ENCODE results near the gene SCGB3A2. TPM values are rescaled to one million over a fixed set of nuclear protein-coding genes. Genes with fewer than 3 reads are reported as not detected.

The SCGB3A2 gene
- polyA plus RNA-seq, 1 of the 3 experiments (the other 2 are of a cell fraction) = not detected

DNA sequence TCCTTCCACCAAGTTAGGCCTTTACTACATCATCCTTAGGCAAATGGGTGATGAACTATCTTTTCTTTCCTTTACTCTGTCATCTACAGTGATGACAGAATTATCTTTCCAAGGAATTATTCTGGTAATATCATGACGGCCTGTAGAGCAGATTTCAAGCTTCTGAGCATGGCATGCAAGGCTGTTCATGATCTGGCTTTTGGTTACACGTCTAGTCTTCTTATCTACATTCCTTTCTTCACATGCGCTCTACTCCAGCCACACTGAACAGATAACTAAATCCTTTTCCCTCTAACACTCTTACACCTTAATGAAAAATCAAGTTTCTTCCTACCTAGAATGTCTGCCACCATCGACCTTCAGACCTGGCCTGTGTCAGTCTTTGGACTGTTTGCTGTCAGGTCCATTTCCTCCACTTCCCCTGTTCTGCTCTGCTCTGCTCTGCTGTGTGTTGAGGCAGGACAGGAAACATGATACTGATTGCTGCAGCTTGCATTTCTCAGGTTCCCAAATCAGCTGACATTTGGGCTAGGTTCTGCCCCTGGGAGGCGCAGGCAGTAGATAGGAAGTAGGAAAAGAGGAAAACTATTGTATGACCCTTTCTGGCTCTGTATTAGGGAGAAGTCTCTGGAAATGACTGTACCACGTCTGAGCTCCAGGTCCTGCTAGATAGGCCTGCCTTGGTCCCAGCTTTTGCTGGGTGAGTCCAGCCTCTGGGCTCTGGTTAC lies 4.2 kb downstream of the SCGB3A2 start:
- no peaks in the 10 kb centered on the region for H3K9me2 ChIP-seq
- H3K36me3 ChIP-seq (replicated peaks in 1 of 2; ENCODE audit: control insufficient read depth in 1 of 2, insufficient read depth in 2 of 2, low read length in 1 of 2) = peaks cover 0 to 5% of the 10 kb centered on the region in 2 experiments
- H4K20me1 ChIP-seq (ENCODE audit: insufficient read depth) = no peaks in the 10 kb centered on the region
- TF ChIP-seq SMC3 (IDR thresholded peaks at IDR 0.05; ENCODE audit: low read depth, low read length) = no peak
- TF ChIP-seq, protein P1, sequence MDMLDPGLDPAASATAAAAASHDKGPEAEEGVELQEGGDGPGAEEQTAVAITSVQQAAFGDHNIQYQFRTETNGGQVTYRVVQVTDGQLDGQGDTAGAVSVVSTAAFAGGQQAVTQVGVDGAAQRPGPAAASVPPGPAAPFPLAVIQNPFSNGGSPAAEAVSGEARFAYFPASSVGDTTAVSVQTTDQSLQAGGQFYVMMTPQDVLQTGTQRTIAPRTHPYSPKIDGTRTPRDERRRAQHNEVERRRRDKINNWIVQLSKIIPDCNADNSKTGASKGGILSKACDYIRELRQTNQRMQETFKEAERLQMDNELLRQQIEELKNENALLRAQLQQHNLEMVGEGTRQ (IDR thresholded peaks at IDR 0.05; ENCODE audit: borderline replicate concordance, low read depth, low read length) = no peak
- no peak for TF ChIP-seq MXI1 (IDR thresholded peaks at IDR 0.05; ENCODE audit: low read depth, low read length)
- TF ChIP-seq, protein P2, sequence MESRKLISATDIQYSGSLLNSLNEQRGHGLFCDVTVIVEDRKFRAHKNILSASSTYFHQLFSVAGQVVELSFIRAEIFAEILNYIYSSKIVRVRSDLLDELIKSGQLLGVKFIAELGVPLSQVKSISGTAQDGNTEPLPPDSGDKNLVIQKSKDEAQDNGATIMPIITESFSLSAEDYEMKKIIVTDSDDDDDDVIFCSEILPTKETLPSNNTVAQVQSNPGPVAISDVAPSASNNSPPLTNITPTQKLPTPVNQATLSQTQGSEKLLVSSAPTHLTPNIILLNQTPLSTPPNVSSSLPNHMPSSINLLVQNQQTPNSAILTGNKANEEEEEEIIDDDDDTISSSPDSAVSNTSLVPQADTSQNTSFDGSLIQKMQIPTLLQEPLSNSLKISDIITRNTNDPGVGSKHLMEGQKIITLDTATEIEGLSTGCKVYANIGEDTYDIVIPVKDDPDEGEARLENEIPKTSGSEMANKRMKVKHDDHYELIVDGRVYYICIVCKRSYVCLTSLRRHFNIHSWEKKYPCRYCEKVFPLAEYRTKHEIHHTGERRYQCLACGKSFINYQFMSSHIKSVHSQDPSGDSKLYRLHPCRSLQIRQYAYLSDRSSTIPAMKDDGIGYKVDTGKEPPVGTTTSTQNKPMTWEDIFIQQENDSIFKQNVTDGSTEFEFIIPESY (IDR thresholded peaks at IDR 0.05; ENCODE audit: borderline replicate concordance, low read depth) = no peak
- TF ChIP-seq CHD2 (IDR thresholded peaks at IDR 0.05; ENCODE audit: low read length, partially characterized antibody) = no peak
- no peak for TF ChIP-seq GABPA (IDR thresholded peaks at IDR 0.05; ENCODE audit: low read depth)
- TF ChIP-seq TAF1 (IDR thresholded peaks at IDR 0.05; ENCODE audit: borderline replicate concordance, low read depth, low read length) = no peak
- no peak for TF ChIP-seq FOSL2 (IDR thresholded peaks at IDR 0.05; ENCODE audit: borderline replicate concordance, low read depth)
- no peak overlapping the region for H3K4me3 ChIP-seq (ENCODE audit: low read depth in 2 of 2, low read length in 1 of 2)
- no peak overlapping the region for H3K9ac ChIP-seq
- 41% methylated on average over 6 of the region's 6 CpGs for WGBS (ENCODE audit: low lambda C conversion rate)
- no peak overlapping the region for H2AFZ ChIP-seq (ENCODE audit: low read depth)
- H3K27ac ChIP-seq (ENCODE audit: low read depth in 2 of 2, low read length in 1 of 2) = no peak overlapping the region
- no peak overlapping the region for H3K4me2 ChIP-seq
- H3K9me3 ChIP-seq = no peaks in the 10 kb centered on the region
- no peaks in the 10 kb centered on the region for H3K79me2 ChIP-seq (ENCODE audit: insufficient read depth)
- H3F3A ChIP-seq (replicated peaks; ENCODE audit: insufficient read depth) = peaks cover 5% of the 10 kb centered on the region
- H3K4me1 ChIP-seq (ENCODE audit: control insufficient read depth in 1 of 2, insufficient read depth in 2 of 2, low read depth in 1 of 2, low read length in 1 of 2) = no peaks in the 10 kb centered on the region
- H3K27me3 ChIP-seq (ENCODE audit: insufficient read depth) = no peaks in the 10 kb centered on the region
- POLR2A ChIA-PET = no interaction called here
- CTCF ChIA-PET = interaction anchor here (0.6 to 5.1 kb wide), 4 partner anchors 24 to 52 kb away, joined by 3 to 35 read pairs (median 4); no protein-coding TSS in a partner anchor
- no peak for DNase-seq

DNA sequence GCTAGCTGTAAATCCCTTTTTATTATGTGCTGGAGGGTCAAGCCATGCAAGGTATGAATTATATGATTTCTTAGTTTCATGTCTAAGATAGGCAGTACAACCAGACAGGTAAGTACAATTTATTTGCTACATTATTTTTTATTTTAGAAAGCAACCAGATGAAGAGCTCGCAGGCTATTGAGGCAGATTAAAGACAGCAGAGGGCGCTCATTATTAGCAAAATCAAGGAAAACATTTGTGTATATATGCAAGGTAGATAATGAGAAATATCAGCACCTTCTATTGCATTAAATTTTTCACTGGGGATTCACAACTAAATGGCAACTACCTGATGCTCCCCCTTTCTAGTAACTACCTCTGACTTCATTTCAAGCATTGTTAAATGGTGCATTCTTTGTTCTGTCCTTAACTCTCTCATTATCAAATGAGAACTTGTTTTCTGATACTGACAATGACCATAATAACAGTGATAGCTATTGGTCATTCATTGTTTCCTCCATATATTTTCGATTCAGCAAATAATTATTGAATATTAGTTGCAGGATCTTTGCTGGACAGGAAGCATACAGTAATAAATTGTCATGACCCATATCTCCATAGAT lies 8.6 kb downstream of the SCGB3A2 start:
- peak; percentile 3 for DNase-seq
- POLR2A ChIA-PET = no interaction called here
- Histone ChIP-seq H3F3A (replicated peaks; ENCODE audit: insufficient read depth) (peaks cover 5% of the 10 kb centered on the region), H4K20me1 (ENCODE audit: insufficient read depth) (no peaks in the 10 kb centered on the region), H3K4me3 (ENCODE audit: low read depth in 2 of 2, low read length in 1 of 2) (no peak overlapping the region; a peak in 1 of 4 replicates), H3K36me3 (replicated peaks in 1 of 2; ENCODE audit: control insufficient read depth in 1 of 2, insufficient read depth in 2 of 2, low read length in 1 of 2) (peaks cover 0 to 5% of the 10 kb centered on the region in 2 experiments), H2AFZ (ENCODE audit: low read depth) (no peak overlapping the region), H3K9me2 (no peaks in the 10 kb centered on the region), H3K79me2 (ENCODE audit: insufficient read depth) (no peaks in the 10 kb centered on the region), H3K9ac (no peak overlapping the region), H3K27me3 (ENCODE audit: insufficient read depth) (no peaks in the 10 kb centered on the region), H3K9me3 (no peaks in the 10 kb centered on the region), H3K4me1 (ENCODE audit: control insufficient read depth in 1 of 2, insufficient read depth in 2 of 2, low read depth in 1 of 2, low read length in 1 of 2) (no peaks in the 10 kb centered on the region; a peak in 1 of 4 replicates), H3K4me2 (no peak overlapping the region), H3K27ac (ENCODE audit: low read depth in 2 of 2, low read length in 1 of 2) (no peak overlapping the region; a peak in 1 of 4 replicates)
- WGBS (ENCODE audit: low lambda C conversion rate) = 2% methylated on average over 3 of the region's 3 CpGs
- CTCF ChIA-PET = interaction anchor here (0.6 to 5.6 kb wide), 33 partner anchors 9 to 855 kb away, joined by 3 to 75 read pairs (median 3); partner anchors contain the start of gene SCGB3A2
- TF ChIP-seq, protein P3, sequence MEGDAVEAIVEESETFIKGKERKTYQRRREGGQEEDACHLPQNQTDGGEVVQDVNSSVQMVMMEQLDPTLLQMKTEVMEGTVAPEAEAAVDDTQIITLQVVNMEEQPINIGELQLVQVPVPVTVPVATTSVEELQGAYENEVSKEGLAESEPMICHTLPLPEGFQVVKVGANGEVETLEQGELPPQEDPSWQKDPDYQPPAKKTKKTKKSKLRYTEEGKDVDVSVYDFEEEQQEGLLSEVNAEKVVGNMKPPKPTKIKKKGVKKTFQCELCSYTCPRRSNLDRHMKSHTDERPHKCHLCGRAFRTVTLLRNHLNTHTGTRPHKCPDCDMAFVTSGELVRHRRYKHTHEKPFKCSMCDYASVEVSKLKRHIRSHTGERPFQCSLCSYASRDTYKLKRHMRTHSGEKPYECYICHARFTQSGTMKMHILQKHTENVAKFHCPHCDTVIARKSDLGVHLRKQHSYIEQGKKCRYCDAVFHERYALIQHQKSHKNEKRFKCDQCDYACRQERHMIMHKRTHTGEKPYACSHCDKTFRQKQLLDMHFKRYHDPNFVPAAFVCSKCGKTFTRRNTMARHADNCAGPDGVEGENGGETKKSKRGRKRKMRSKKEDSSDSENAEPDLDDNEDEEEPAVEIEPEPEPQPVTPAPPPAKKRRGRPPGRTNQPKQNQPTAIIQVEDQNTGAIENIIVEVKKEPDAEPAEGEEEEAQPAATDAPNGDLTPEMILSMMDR (IDR thresholded peaks at IDR 0.05) = peak; percentile 87
- TF ChIP-seq GATA2 (CRISPR knock-in tag; IDR thresholded peaks at IDR 0.05) = no peak
- peak; percentile 65 for TF ChIP-seq SMC3 (IDR thresholded peaks at IDR 0.05; ENCODE audit: low read depth, low read length)
- peak; percentile 69 for TF ChIP-seq RAD21 (IDR thresholded peaks at IDR 0.05; ENCODE audit: low read length)
- TF ChIP-seq TEAD4 (IDR thresholded peaks at IDR 0.05; ENCODE audit: borderline replicate concordance, insufficient read depth) = no peak

All from SK-N-SH (cell line).